Astrocyte (in vitro differentiated cells and primary cell): Measurements from ENCODE around the gene ANKLE1. TPM values are rescaled to one million over a fixed set of nuclear protein-coding genes. Genes with fewer than 3 reads are reported as not detected.
A peak's percentile ranks its signal among the peaks of the same experiment; 100 is the strongest.

ENCODE experiments used
- DNase-seq: peaks from one replicate; pipeline ENCODE4 v3.0.0-alpha.2; 2010; ENCODE audit warnings: low read depth
- FAIRE-seq: peaks from 2 replicates; lab custom pipeline; 2011; peaks lifted over from hg19 to GRCh38; lab: Jason Lieb, UNC
- H2AFZ ChIP-seq: 2 replicates; pipeline ENCODE4 v1.6.0; 2012; ENCODE audit warnings: low read depth, low read length, inconsistent platforms
- H3K27ac ChIP-seq: 2 replicates; pipeline ENCODE4 v1.5.1; 2011; ENCODE audit warnings: low read depth, low read length, inconsistent platforms
- H3K27me3 ChIP-seq: 2 replicates; pipeline ENCODE4 v1.6.0; 2011; ENCODE audit warnings: low read length, inconsistent platforms; ENCODE audit not compliant: insufficient read depth
- H3K36me3 ChIP-seq: 2 replicates; pipeline ENCODE4 v1.5.1; 2011; ENCODE audit warnings: low read length, inconsistent platforms; ENCODE audit not compliant: insufficient read depth
- H3K4me1 ChIP-seq: 2 replicates; pipeline ENCODE4 v1.5.1; 2011; ENCODE audit warnings: low read length, inconsistent platforms; ENCODE audit not compliant: insufficient read depth
- H3K4me2 ChIP-seq: 2 replicates; pipeline ENCODE4 v1.6.0; 2012; ENCODE audit warnings: low read length, inconsistent platforms
- H3K4me3 ChIP-seq: 2 replicates; pipeline ENCODE4 v1.5.1; 2011; ENCODE audit warnings: low read depth, mild to moderate bottlenecking, low read length, inconsistent platforms; ENCODE audit not compliant: insufficient read depth
- H3K79me2 ChIP-seq: 2 replicates; pipeline ENCODE4 v1.6.0; 2012; ENCODE audit warnings: mild to moderate bottlenecking, low read length, inconsistent platforms; ENCODE audit not compliant: insufficient read depth
- H3K9ac ChIP-seq: 2 replicates; pipeline ENCODE4 v1.6.0; 2012; ENCODE audit warnings: mild to moderate bottlenecking, low read length, inconsistent platforms
- H3K9me3 ChIP-seq: 2 replicates; pipeline ENCODE4 v1.5.1; 2012; ENCODE audit warnings: low read depth, mild to moderate bottlenecking, low read length, inconsistent platforms; ENCODE audit not compliant: insufficient read depth
- H4K20me1 ChIP-seq: 2 replicates; pipeline ENCODE4 v1.6.0; 2012; ENCODE audit warnings: low read length, inconsistent platforms; ENCODE audit not compliant: insufficient read depth
- H3K27ac Mint-ChIP-seq: one replicate; pipeline ENCODE4 v1.8.0; 2021; ENCODE audit warnings: mild to moderate bottlenecking, mixed read lengths; ENCODE audit not compliant: unreplicated experiment
- H3K27me3 Mint-ChIP-seq: one replicate; pipeline ENCODE4 v1.8.0; 2021; ENCODE audit warnings: low read depth, mixed read lengths; ENCODE audit not compliant: unreplicated experiment
- H3K36me3 Mint-ChIP-seq: one replicate; pipeline ENCODE4 v1.8.0; 2021; ENCODE audit warnings: low read depth, mixed read lengths; ENCODE audit not compliant: unreplicated experiment
- H3K4me1 Mint-ChIP-seq: one replicate; pipeline ENCODE4 v1.8.0; 2021; ENCODE audit warnings: low read depth, mixed read lengths; ENCODE audit not compliant: unreplicated experiment
- H3K4me3 Mint-ChIP-seq: one replicate; pipeline ENCODE4 v1.8.0; 2021; ENCODE audit warnings: mild to moderate bottlenecking, moderate library complexity, mixed read lengths; ENCODE audit not compliant: unreplicated experiment
- H3K9me3 Mint-ChIP-seq: one replicate; pipeline ENCODE4 v1.8.0; 2021; ENCODE audit warnings: mild to moderate bottlenecking, mixed read lengths; ENCODE audit not compliant: unreplicated experiment
- EZH2 ChIP-seq: IDR thresholded peaks from 2 replicates; pipeline ENCODE4 v1.6.1; 2012; ENCODE audit warnings: mild to moderate bottlenecking, low read length, inconsistent platforms; ENCODE audit not compliant: insufficient read depth
- total RNA-seq: library from RNA; stranded (reverse); gene quantifications from 2 replicates; pipeline ENCODE4 v1.2.1, GENCODE V29; 2021
- TF ChIP-seq, protein P1 (sequence below): IDR thresholded peaks from 2 replicates; pipeline ENCODE4 v1.5.1; 2011; ENCODE audit warnings: low read depth, mild to moderate bottlenecking, inconsistent platforms, low read length, moderate library complexity; ENCODE audit not compliant: insufficient read depth

The ANKLE1 gene
- total RNA-seq, 1 donor from 2014 or later: 1.8 TPM

DNA sequence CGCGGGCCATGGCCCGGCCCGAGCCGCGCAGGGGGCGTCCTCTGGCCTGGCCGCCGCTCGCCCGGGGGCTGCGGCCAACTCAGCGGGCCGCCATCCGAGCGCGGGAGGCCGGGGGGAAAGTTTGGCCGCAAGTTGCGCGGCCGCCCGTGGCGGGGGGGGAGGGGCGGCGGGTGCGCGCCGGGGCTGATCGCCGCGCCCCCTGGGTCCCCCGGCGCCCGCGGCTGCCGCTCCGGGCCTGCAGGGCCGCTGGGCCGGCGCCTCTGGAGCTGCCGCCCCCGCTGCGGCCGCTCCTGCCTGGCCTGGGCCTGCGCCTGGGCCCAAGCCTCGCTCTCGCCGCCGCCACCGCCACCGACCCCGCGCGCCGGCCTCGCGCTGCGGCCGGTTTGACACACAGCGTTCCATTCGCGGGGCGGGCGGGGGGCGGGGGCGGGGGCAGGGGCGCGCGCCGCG lies 36.1 kb upstream of the ANKLE1 start, which contains the start of gene NR2F6:
TSS of gene NR2F6 (minus strand) at position 385 of the 450 bp plus-strand sequence. CDS start 699 bp downstream, outside the sequence.
- H3K36me3 ChIP-seq: no peaks in the 10 kb centered on the region
- no peak within 1 kb of the TSS for H3K27ac ChIP-seq
- no peaks in the 10 kb centered on the region for H3K9me3 ChIP-seq
- no peaks in the 10 kb centered on the region for H3K27me3 ChIP-seq
- peak within 1 kb of the TSS; percentile 74 for H3K4me3 ChIP-seq
- H3K4me3 Mint-ChIP-seq: peak within 1 kb of the TSS; percentile 95
- TF ChIP-seq EZH2: no peak
- TF ChIP-seq, protein P1, sequence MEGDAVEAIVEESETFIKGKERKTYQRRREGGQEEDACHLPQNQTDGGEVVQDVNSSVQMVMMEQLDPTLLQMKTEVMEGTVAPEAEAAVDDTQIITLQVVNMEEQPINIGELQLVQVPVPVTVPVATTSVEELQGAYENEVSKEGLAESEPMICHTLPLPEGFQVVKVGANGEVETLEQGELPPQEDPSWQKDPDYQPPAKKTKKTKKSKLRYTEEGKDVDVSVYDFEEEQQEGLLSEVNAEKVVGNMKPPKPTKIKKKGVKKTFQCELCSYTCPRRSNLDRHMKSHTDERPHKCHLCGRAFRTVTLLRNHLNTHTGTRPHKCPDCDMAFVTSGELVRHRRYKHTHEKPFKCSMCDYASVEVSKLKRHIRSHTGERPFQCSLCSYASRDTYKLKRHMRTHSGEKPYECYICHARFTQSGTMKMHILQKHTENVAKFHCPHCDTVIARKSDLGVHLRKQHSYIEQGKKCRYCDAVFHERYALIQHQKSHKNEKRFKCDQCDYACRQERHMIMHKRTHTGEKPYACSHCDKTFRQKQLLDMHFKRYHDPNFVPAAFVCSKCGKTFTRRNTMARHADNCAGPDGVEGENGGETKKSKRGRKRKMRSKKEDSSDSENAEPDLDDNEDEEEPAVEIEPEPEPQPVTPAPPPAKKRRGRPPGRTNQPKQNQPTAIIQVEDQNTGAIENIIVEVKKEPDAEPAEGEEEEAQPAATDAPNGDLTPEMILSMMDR: no peak
- no peaks in the 10 kb centered on the region for H3K27me3 Mint-ChIP-seq
- H3K27ac Mint-ChIP-seq: peak within 1 kb of the TSS; percentile 69
- FAIRE-seq (no peak), DNase-seq (no peak)
- peaks cover 6% of the 10 kb centered on the region for H3K36me3 Mint-ChIP-seq
- peak within 1 kb of the TSS; percentile 73 for H2AFZ ChIP-seq
- peak within 1 kb of the TSS; percentile 79 for H3K9ac ChIP-seq
- H3K79me2 ChIP-seq: peaks cover 32% of the 10 kb centered on the region
- H3K4me2 ChIP-seq: peak within 1 kb of the TSS; percentile 96
- peaks cover 25% of the 10 kb centered on the region for H4K20me1 ChIP-seq
- H3K4me1 ChIP-seq: peaks cover 19% of the 10 kb centered on the region
- H3K4me1 Mint-ChIP-seq: peaks cover 24% of the 10 kb centered on the region
- H3K9me3 Mint-ChIP-seq: no peaks in the 10 kb centered on the region

DNA sequence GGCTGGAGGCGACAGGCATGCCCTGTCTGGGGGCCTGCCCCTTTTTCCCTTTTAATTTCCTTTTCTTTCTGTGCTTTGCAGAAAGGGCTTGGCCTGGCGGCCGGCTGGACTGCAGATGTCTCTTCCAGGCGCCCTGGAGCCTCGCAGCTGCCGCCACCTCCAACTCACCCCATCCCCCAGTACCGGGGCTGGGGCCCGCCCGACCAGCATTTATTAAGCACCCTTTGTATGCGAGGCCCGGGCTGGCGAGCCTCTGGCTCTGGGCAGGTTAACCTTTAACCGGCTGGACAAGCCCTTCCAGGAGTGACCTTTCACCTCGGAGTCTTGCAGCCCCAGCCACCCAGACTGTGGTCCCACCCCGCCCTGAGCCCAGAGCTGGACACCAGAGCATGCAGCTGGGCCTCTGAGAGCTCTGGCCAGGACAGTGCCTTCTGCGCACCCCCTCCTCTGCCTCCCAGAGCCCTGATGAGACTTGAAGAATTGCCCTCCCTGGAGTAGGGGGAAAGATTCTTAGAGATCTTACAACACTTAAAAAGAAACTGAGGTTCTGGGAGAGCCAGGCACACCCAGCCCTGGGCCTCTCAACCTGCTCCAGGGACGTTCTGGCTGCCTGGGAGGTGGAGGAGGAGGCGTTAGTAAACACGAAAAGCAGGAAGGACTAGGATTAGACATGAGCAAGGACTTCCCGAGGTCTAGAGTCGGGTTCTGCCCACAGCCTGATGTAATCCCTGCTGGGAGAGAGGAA lies 34.8 kb upstream of the ANKLE1 start:
- H3K27me3 Mint-ChIP-seq: no peaks in the 10 kb centered on the region
- no peaks in the 10 kb centered on the region for H3K27me3 ChIP-seq
- peaks cover 2% of the 10 kb centered on the region for H3K36me3 Mint-ChIP-seq
- peaks cover 19% of the 10 kb centered on the region for H3K4me1 ChIP-seq
- peak overlapping the region; percentile 82 for H3K4me3 Mint-ChIP-seq
- no peak for TF ChIP-seq EZH2
- TF ChIP-seq, protein P1: no peak
- peaks cover 32% of the 10 kb centered on the region for H3K79me2 ChIP-seq
- H3K4me2 ChIP-seq: peak overlapping the region; percentile 91
- no peaks in the 10 kb centered on the region for H3K9me3 ChIP-seq
- H3K27ac Mint-ChIP-seq: peak overlapping the region; percentile 77
- peak overlapping the region; percentile 54 for H3K4me3 ChIP-seq
- FAIRE-seq: no peak
- H3K9me3 Mint-ChIP-seq: no peaks in the 10 kb centered on the region
- peak overlapping the region; percentile 73 for H2AFZ ChIP-seq
- no peak overlapping the region for H3K27ac ChIP-seq
- H3K4me1 Mint-ChIP-seq: peaks cover 24% of the 10 kb centered on the region
- no peaks in the 10 kb centered on the region for H3K36me3 ChIP-seq
- peaks cover 15% of the 10 kb centered on the region for H4K20me1 ChIP-seq
- no peak for DNase-seq
- peak overlapping the region; percentile 72 for H3K9ac ChIP-seq
